Bronchial epithelial cell (primary cell): Measurements from ENCODE around the gene NTSR1. TPM values are rescaled to one million over a fixed set of nuclear protein-coding genes. Genes with fewer than 3 reads are reported as not detected.

ENCODE experiments used
- DNase-seq: peaks from one replicate; pipeline ENCODE4 v3.0.0-alpha.2; 2010; ENCODE audit warnings: low read depth
- FAIRE-seq: peaks from 2 replicates; lab custom pipeline; 2011; peaks lifted over from hg19 to GRCh38; lab: Jason Lieb, UNC
- H3K27me3 ChIP-seq: 2 replicates; pipeline ENCODE4 v1.5.1; 2011; ENCODE audit warnings: low read length; ENCODE audit not compliant: control insufficient read depth, insufficient read depth
- H3K36me3 ChIP-seq: 2 replicates; pipeline ENCODE4 v1.5.1; 2011; ENCODE audit warnings: low read length; ENCODE audit not compliant: control insufficient read depth, insufficient read depth
- H3K4me3 ChIP-seq: 2 replicates; pipeline ENCODE4 v1.5.1; 2011; ENCODE audit warnings: mild to moderate bottlenecking, low read depth, low read length, control low read depth
- CTCF ChIP-seq: IDR thresholded peaks from 2 replicates; pipeline ENCODE4 v1.5.1; 2011; ENCODE audit warnings: mild to moderate bottlenecking, moderate library complexity, low read length, control low read depth, inconsistent platforms; ENCODE audit not compliant: insufficient read depth, severe bottlenecking
- total RNA-seq: library from RNA; depleted of rRNA; stranded (reverse); fragments of >200 nt; gene quantifications from 2 replicates; pipeline ENCODE4 v1.2.1, GENCODE V29; 2014

NTSR1 gene
- total RNA-seq, 1 donor from 2014 or later = not detected

GRCh38 chr20:62662422-62662821 lies 46.2 kb upstream of the NTSR1 start:
- Histone ChIP-seq H3K4me3 (no peak overlapping the region), H3K27me3 (peaks cover 9% of the 10 kb centered on the region), H3K36me3 (no peaks in the 10 kb centered on the region)
- TF ChIP-seq CTCF = no peak
- FAIRE-seq (no peak), DNase-seq (peak; percentile 77)

GRCh38 chr20:62663145-62664018 lies 45.3 kb upstream of the NTSR1 start:
- no peaks in the 10 kb centered on the region for H3K36me3 ChIP-seq
- H3K27me3 ChIP-seq = peaks cover 15% of the 10 kb centered on the region
- TF ChIP-seq CTCF = no peak
- DNase-seq = no peak
- FAIRE-seq = no peak
- H3K4me3 ChIP-seq = no peak overlapping the region

- H3K27me3 ChIP-seq = peaks cover 16% of the 10 kb centered on the region
- H3K4me3 ChIP-seq = no peak overlapping the region
- DNase-seq (no peak), FAIRE-seq (no peak)
- TF ChIP-seq CTCF = no peak
- H3K36me3 ChIP-seq = no peaks in the 10 kb centered on the region
Observed at GRCh38 chr20:62664019-62664971, 44.3 kb upstream of the NTSR1 start.

GRCh38 chr20:62665153-62665754 lies 43.4 kb upstream of the NTSR1 start:
- no peak for FAIRE-seq
- TF ChIP-seq CTCF = no peak
- no peak for DNase-seq
- Histone ChIP-seq H3K4me3 (no peak overlapping the region), H3K27me3 (peaks cover 18% of the 10 kb centered on the region), H3K36me3 (no peaks in the 10 kb centered on the region)

- H3K27me3 ChIP-seq = peaks cover 21% of the 10 kb centered on the region
- H3K36me3 ChIP-seq = no peaks in the 10 kb centered on the region
- no peak for FAIRE-seq
- no peak for DNase-seq
- no peak overlapping the region for H3K4me3 ChIP-seq
- no peak for TF ChIP-seq CTCF
Observed at GRCh38 chr20:62665826-62666735, 42.6 kb upstream of the NTSR1 start.
